RPMI8226 (cell line): ENCODE data around the gene EXD3.
"Not testable (repeated sequence)": the region's sequence is repeated elsewhere in the genome, so short reads cannot be mapped to it uniquely, and the experiment has no call there.

ENCODE experiments used
- DNase-seq: peaks from one replicate; pipeline ENCODE4 v3.0.0-alpha.2; 2015

Gene EXD3

DNA sequence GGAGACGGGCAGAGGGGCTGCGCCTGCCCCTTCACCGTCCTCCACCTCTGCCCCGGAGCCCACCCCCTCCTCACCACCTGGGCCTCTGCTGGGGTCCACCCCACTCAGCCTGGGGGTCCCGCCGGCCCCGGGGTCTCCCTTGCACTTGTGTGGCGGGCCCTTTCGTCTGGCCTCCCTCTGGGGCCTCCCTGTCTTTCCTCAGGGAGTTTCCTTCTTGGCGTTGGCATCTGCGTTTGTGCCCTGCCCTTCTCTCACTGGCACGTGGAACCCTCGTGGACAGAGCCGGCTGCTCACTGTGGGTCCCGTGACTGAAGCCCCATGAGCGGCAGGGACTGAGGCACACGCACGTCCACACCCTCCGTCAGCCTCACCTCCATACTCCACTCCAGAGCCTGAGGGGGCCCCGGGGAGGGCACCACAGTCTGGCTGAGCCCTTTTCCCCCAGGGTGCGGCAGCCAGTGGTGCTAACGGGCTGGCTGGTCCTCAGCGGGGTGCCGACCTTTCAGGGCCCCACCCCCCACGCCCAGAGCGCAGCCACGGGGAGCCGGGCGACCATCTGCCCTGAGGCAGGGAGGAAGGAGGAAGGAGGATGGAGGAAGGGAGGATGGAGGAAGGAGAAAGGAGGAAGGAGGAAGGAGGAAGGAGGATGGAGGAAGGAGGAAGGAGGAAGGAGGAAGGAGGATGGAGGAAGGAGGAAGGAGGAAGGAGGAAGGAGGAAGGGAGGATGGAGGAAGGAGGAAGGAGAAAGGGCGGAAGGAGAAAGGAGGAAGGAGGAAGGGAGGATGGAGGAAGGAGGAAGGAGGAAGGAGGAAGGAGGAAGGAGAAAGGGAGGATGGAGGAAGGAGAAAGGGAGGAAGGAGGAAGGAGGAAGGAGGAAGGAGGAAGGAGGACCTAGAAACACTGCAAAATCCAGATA lies 67.9 kb downstream of the EXD3 start:
- DNase-seq: peak; percentile 2

DNA sequence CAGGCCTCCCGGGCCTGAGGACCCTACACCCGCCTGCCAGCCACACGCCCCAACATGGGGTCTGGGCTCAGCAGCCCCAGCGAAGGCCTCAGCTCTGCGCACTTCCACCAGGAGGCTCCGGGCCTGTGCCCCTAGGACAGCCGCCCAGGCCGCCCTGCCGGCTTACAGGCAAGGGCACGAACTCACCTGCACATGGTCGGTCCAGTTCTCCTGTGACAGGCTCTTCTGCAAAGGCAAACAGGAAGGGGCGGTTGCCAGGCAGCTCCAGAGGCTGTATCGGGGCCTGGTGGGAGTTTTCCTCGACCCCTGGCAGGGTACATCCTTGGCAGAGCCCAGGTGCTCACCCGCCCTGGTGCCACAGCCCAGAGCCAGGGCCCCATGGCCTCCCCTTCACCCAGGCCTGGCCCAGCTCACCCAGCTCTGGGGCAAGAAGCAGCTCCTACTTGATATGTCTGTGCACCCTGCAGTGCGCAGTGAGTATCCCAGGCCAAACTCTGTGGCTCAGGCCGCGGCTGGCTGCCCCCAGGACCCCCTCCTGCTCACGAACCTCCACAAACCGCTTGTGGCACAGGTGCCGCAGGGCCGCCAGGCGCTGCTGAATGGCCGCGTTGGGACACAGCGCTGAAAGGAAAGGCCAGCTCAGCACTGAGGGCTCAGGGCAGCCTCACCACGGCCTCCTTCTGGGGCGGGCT lies 68.7 kb downstream of the EXD3 start:
- DNase-seq: no peak

DNA sequence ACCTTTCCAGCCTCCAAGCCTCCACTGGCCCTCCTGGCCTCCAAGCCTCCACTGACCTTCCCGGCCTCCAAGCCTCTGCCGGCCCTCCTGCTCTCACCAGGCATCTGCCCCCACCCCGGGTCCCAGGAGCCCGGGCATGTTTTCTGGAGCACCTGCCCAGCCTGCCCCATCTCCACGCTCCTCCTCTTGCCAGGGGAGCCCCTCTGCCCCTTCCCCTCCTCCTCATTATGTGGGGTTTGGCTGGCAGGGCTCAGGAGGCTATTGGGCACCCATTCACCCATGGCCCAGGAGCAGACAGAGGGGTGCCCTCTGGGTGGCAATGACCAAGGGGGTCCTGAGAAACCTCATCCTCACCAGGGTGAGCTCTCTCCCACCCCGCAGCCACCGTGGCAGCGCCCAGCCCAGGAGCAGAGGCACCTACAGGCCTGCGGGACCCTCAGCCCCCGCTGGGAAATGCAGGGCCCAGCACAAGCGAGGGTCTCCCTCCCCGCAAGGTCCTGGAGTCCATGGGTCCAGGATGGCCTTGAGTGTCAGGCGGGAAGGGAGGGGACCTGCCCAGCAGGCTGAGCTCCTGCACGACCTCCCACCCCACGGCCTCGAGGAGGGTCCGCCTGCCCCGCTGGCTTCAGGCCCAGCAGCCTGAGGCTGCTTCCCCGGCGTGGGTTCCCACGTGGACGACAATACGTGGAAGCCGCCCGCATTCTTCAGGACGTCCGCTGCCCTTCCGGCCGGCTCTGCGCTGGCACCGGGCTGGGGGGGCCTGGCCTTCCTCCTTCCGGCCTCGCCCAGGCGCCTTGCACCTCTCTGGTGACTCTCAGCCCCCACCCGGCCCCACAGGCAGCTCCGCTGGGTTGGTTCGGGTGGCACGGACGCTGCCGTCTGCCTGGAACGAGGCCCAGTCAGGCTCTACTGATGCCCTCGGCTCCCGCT lies 69.5 kb downstream of the EXD3 start:
- peak; percentile 2 for DNase-seq

DNA sequence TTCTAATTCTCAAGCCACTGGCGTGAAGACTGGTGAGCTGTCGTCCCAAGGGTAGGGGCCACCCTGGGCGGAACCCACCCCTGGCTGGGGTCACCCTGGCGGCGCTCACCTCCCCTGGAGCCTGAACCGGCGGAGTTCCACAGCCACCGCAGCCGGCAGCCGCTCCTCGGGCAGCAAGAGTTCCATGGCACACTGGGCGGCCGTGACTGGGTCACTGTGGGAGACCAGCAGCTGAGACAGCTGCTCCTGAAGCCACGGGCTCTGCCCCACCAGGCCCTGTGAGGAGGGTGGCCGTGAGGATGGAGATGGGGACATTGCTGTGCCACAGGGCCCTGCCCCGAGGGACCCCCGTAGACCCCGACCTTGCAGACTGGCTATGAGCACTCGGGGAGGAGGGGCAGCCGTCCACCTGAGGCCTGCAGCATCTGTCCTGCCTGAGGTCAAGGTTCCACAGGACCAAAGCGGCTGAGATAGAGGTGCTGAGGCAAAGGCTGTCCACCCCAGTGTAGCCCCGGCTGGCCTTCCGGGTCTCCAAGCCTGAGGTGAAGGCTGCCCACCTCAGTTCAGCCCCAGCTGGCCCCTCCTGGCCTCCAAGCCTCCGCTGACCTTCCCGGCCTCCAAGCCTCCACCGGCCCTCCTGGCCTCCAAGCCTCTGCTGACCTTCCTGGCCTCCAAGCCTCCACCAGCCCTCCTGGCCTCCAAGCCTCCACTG lies 70.3 kb downstream of the EXD3 start:
- peak; percentile 1 for DNase-seq

DNA sequence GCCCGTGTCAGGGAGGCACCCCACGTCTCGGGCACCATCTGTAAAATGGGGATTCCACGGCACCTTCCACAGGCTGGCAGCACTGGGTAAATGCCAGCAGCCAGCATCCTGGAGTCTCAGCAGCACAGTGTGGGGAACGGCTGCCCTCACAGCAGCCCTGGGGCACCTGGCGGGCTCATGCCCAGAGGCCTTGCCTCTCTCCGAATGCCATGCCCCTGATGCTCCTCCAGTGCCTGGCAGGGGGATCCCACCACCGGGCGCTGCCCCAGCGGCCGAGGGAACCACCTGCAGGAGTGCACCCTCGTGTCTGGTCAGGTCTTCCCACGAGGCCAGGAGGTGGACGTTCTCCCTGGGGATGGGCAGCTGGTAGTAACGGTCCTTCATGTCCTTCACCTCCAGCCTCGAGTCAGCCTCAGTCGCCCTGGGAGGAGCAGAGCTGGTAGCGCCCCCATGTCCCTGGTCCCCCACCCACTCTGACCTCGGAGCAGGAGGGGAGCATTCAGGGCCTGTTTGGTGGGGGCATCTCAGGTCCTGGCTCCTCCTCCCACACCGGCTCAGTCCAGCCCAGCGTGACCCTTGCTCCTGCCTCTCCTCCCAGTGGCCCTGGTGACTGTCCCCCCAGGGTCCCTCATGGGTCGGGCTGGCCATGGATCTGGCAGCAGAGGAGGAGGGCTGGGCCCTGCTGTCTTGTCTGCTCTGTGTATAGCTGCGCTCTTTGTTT lies 71.0 kb downstream of the EXD3 start:
- peak; percentile 37 for DNase-seq

DNA sequence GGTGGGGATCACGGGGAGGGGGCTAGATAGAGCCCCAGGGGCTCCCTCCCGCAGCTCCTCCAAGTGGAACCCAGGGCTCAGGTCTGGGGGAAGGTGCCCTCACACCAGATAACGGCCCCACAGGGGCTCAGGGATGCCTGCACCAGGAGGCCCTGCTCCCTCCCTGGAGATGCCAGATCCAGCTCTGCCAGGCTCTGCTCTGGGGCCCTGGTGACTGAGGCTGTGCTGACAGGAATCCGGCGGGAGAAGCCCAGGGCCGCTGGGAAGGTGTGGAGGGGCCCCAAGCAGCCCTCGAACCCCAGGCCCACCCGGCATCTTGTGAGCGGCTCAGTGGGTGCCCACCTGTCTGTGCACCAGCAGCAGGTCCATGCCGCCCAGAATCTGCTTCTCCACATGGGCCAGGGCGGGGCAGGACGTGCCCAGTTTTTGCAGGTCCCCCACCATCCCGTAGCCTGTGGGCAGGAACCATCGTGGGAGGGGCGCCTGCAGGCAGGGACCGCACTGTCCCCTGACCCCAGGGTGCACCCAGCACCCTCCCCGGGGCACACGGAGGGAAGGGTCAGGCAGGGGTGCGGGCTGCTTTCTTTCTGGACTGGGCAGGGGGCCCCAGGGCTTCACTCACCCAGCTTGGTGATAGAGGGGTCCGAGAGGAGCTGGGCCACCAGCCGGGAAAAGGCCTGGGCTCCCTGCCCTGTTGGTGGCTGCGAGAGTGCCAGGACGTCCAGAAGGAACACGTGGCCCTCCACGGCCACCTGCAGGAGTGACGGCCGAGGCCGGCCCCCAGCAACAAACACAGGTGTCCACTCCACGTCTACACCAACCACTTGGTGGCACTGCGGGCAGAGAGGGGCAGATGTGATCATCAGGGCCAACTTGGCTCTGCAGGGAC lies 72.0 kb downstream of the EXD3 start:
- DNase-seq: peak; percentile 67

DNA sequence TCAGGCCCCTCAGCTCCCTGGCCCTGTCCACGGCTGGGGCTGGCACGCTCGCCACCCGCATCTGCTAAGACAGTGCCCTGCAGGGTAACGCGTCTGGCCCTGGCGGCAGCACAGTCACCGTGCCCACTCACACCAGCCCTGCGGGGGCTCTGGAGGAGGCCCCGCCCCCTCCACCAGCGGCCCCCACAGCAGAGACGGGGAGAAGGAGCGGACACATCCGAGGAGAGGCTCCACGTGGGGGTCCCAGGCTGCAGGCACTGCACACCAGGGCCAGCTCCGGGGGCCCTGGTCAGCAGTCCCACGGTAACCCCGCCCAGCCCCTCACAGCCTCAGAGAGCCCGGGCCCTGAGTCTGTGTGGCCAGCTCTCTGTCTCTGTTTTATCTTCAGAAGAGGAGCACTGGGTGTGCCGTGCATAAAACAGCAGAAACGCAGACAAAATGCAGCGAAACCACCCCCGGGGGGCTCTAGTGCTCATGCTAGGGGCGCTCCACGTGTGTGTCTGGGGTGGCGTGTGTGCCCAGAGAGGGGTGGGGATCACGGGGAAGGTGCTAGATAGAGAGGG lies 73.4 kb downstream of the EXD3 start:
- DNase-seq: peak; percentile 1

DNA sequence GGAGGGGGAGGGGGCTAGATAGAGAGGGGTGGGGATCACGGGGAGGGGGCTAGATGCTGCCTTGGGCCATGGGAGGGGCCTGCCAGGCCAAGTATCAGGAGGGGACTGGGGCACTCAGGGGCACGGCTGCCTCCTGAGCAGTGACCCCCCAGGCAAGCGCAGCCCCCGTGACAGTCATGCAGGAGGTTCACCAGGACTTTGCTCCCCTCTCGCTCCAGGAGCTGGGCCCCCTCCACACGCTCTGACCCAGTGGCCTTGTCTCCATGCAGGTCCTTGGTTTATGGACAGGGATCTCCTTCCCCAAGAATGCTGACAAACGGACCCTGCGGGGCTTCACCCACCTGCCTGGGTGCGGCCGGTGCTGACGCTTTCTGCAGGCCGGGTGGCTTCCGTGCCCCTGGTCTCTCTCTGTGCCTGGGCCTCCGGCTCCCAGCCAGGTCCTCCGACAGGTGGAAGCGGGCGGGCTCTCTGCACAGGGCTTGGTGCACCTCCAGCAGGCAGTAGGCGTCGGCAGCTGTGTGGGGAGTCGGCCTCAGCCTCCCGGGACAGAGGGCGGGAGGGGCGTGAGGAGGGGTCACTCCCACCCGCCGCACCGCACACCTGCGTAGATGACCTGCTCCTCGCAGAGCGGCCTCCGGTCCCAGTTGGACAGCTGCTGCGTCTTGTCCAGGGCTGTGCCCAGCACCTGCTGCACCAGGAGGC lies 74.0 kb downstream of the EXD3 start:
- DNase-seq: peak; percentile 37

DNA sequence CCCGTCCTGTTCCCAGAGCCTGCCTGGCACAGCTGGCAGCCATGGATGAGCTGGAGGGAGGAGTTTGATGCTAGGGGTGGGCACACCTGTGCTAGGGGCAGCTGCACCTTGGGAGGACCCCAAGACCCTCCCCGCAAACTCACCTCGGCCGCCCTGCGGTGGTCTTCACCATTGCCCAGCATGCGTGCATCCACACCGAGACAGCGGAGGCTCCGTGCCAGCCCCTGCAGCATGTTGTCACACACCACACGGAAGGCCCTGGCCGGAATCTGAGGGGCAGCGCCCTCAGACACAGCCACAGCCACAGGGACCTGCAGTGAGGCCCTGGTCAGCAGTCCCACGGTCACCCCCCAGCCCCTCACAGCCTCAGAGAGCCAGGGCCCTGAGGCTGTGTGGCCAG lies 75.0 kb downstream of the EXD3 start:
- DNase-seq: no peak

DNA sequence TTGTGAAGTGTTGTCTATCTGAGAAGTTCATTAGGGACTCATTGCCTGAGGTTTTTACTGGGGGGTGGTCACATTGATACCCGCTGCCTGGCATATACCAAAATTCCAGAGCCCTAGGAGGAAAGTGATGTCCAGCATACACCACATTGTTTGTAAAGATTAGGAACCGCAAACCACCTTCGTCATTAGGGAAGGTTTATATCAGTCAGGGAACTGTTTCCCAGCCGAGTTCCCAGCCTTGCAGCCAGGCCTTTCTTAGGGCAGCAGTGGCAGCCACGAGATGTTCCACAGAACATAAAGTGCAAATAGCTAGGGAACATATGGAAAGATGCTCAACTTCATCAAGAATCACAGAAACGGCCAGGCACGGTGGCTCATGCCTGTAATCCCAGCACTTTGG lies 80.5 kb downstream of the EXD3 start:
- peak; percentile 1 for DNase-seq

DNA sequence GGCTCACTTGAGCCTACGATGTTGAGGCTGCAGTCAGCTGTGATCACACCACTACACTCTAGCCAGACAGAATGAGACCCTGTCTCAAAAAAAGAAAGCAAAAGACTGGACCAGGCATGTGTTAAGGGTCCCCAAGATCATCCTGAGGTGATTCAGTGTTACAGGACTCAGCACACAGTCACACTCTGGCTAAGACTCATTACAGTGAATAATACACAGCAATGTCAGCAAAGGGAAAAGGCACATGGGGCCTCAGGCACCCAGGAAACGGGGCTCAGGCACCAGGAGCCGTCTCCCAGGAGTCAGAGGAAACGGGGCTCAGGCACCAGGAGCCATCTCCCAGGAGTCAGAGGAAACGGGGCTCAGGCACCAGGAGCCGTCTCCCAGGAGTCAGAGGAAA lies 81.7 kb downstream of the EXD3 start:
- peak; percentile 1 for DNase-seq

DNA sequence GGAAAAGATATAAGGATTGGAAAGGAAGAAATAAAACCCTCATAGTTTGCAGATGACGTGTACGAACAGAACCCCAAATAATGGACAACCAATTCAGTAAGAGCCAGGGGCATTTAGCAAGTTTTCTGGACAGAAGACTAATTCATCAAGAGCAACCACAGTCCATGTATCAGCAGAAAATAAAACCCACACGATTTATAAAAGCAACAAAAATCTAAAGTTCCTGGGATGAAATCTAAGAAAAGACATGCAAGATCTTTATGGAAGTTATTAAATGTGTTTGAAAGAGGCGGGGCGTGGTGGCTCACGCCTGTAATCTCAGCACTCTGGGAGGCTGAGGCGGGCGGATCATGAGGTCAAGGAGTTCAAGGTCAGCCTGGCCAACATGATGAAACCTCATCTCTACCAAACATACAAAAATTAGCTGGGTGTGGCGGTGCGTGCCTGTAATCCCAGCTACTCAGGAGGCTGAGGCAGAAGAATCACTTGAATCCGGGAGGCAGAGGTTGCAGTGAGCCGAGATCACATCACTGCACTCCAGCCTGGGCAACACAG lies 83.0 kb downstream of the EXD3 start:
- peak; percentile 1 for DNase-seq

DNA sequence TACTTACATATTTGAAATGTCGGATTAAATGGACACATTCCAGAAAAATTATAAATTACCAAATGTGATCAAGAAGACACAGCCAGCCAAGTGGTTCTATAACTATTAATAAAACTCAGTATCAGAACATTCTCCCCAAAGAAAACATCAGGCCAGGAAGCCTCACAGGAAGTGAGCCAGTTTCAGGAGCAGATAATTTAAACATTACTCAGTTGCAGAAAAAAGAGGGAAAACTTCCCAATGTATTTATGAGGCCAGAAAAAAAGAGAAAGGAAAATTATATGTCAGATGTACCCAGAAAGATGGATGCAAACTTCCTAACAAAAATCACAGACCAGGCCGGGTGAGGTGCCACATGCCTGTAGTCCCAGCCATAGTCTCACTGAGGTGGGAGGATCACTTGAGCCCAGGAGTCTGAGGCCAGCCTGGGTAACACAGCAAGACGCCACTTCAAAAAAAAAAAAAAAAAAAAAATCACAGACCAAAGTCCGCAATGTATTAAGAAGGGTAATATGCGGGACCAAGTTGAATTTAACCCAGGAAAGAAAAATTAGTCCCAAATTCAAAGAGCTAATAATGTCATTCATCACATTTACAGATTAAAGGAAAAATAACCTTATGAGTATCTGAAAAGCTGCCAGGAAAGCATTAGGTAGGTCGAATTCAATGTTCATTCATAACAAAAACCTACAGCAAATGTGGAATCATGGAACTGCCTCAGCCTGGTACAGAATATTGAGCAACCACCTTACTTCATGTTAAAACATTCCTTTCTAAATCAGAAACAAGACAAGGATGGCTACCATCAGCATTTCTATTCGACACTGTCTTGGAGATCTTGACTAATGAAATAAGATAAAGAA lies 83.7 kb downstream of the EXD3 start:
- peak; percentile 1 for DNase-seq

DNA sequence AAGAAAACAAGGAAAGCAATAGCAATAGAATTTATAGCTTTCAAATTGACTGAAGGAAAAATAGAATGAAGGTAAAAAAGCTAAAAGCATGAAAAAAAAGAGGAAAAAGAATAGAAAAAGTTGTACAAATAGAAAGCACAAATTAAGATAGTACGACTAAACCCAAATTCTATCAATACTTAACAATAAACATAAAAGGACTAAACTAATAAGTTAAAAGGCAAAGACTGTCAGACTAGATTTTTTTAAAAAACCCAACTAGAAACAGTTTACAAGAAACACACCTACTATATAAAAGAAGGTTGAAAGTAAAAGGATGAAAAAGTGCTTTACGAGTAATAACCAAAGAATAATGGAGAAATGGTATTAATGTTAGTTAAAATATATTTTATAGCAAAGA lies 86.2 kb downstream of the EXD3 start:
- DNase-seq: no peak

DNA sequence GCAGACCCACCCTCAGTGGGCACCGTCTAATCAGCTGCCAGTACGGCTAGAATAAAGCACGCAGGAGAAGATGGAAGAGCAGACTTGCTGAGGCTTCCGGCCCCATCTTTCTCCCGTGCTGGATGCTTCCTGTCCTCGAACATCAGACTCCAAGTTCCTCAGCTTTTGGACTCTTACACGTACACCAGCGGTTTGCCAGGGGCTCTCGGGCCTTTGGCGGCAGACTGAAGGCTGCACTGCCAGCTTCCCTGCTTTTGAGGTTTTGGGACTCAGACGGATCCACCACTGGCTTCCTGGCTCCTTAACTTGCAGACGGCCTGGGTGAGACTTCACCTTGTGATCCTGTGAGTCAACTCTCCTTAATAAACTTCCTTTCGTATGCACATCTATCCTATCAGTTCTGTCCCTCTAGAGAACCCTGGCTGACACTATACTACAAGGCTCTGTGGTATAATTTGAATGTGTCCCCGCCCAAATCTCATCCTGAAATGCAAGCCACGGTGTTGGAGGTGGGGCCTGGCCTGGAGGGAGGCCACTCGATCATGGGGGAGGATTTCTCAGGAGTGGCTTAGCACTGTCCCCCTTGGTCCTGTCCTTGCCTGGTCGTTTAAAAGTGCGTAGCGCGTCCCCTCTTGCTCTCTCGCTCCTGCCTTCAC lies 89.8 kb downstream of the EXD3 start:
- DNase-seq: no peak

DNA sequence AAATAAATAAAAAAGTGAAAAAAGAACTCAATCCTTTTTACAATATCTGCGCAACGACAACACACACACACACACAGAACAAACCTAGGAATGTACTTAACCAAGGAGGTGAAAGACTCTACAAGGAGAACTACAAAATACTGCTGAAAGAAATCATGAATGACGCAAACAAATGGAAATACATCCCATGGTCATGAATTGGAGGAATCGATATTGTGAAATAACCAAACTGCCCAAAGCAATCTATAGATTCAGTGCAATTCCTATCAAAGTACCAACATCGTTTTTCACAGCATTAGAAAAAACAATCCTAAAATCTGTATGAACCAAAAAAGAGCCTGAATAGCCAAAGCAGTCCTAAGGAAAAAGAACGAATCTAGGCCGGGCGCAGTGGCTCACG lies 91.0 kb downstream of the EXD3 start:
- DNase-seq: no peak

DNA sequence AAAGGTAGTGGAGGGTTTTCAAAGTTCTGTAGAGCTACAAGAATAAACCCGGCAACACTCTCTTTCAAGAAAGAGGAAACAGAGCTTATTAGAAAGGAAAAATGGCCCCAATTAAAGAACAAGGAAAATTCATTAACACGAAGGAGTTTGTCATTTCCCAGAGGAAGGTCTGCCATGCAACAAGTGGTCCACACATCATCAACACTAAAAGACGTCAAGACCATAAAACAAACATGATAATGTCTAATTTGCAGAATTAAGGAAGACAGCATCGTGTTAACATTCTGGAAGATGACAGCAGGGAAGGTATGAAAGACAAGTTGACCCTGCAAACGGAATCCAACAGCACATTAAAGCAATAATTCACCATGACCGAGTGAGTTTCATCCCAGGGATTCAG lies 92.3 kb downstream of the EXD3 start:
- DNase-seq: no peak

DNA sequence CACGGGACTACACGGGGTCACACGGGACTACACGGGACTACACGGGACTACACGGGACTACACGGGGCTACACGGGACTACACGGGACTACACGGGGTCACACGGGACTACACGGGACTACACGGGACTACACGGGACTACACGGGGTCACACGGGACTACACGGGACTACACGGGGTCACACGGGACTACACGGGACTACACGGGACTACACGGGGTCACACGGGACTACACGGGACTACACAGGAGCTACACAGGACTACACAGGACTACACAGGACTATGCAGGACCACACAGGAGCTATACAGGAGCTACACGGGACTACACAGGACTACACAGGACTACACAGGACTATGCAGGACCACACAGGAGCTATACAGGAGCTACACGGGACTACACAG lies 93.4 kb downstream of the EXD3 start:
- DNase-seq: not testable (repeated sequence)
